ENCODE data around the gene SLC22A5.

The SLC22A5 gene

DNA sequence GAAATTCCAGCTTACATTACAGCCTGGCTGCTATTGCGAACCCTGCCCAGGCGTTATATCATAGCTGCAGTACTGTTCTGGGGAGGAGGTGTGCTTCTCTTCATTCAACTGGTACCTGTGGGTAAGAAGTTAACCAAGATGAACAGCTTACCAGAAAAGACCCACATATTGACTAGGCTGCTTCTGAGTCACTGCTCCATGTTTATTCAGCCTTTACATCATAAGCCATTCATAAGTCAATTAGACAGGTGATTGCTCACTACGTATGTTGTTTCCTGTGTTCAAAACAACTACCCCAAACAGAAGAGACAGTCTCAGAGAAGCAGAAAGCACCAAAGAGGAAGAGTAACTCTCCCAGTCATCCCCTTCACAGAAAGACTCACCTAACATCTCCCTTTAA lies 34.7 kb upstream of the SLC22A5 start:
- DNase-seq (ENCODE audit: extremely low read depth, low read depth) = no peak
- TF ChIP-seq, protein P1, sequence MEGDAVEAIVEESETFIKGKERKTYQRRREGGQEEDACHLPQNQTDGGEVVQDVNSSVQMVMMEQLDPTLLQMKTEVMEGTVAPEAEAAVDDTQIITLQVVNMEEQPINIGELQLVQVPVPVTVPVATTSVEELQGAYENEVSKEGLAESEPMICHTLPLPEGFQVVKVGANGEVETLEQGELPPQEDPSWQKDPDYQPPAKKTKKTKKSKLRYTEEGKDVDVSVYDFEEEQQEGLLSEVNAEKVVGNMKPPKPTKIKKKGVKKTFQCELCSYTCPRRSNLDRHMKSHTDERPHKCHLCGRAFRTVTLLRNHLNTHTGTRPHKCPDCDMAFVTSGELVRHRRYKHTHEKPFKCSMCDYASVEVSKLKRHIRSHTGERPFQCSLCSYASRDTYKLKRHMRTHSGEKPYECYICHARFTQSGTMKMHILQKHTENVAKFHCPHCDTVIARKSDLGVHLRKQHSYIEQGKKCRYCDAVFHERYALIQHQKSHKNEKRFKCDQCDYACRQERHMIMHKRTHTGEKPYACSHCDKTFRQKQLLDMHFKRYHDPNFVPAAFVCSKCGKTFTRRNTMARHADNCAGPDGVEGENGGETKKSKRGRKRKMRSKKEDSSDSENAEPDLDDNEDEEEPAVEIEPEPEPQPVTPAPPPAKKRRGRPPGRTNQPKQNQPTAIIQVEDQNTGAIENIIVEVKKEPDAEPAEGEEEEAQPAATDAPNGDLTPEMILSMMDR (IDR thresholded peaks at IDR 0.05; ENCODE audit: low read depth, low read length) = no peak

- no peak for DNase-seq (ENCODE audit: extremely low read depth, low read depth)
- TF ChIP-seq, protein P1 (IDR thresholded peaks at IDR 0.05; ENCODE audit: low read depth, low read length) = no peak
These were observed 34.1 kb upstream of the SLC22A5 start for GRCh38 chr5:132335402-132335801.

GRCh38 chr5:132339502-132339901 lies 30.0 kb upstream of the SLC22A5 start:
- TF ChIP-seq, protein P1 (IDR thresholded peaks at IDR 0.05; ENCODE audit: low read depth, low read length) = no peak
- DNase-seq (ENCODE audit: extremely low read depth, low read depth) = no peak

DNA sequence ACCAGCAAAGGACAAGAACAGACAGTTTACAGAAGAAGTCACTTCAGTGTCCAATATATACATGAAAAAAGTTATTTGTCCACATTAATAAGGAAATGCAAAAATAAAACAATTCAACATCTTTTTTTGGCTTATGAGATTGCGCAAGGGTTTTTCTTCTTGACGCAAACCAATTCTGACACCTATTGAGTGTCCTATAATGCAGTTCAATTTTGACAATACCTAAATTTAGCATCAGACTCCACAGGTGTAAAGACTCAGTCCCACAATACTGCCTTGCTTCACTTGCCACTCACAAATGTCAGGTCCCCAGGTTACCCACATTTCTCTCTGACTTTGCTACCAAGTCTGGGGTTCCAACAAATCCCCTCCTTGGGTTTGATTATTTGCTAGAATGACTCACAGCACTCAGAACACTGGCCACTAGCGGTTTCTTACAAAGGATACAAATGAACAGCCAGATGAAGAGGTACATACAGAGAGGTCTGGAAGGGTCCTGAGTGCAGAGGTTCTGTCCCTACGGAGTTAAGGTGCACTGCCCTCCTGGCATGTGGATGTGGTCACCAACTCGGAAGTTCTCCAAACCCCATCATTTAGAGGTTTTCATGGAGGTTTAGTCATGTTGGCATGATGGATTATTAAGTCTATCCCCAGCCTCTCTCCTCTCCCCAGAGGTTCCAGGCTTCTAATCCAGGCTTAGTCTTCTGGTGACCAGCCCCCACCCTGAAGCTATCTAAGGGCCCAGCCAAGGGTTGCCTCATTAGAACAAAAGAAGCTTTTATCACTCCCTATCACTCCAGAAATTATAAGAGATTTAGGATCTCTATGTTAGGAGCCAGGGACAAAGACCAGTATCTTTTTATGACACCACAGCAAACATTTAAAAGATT lies 27.0 kb upstream of the SLC22A5 start:
- no peak for DNase-seq (ENCODE audit: extremely low read depth, low read depth)
- TF ChIP-seq, protein P1 (IDR thresholded peaks at IDR 0.05; ENCODE audit: low read depth, low read length) = no peak

DNA sequence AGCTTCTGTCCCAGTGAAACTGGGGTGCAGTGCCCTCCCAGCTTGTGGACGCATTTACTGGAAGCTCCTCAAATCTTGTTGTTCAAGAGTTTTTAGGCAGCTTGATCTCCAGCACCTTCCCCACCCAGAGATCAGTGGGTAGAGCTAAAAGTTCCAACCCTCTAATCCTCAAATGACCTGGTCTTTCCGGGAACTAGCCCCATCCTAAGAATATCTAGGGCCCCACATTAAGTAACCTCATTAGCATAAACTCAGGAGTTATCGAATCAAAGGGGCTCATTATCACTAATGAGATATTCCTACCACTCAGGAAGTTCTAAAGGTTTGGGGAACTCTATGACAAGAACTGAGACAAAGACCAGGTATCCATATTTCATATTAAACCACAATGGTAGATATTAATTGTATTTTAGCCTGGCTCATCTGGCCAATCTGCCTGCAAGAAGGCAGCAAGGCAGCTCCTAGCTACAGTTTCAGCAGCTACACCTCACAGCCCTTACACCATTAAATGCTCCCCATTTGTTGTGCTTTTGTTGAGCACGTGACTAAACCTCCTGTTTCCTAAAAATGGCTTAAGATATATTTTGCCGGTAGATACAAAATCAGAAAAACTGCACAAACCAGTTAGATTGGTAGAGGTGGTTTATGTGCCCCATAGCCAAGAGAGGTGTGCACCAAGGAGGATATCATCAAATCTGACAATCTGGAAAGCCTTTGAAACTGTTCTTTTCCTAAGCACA lies 24.6 kb upstream of the SLC22A5 start:
- TF ChIP-seq, protein P1 (IDR thresholded peaks at IDR 0.05; ENCODE audit: low read depth, low read length) = no peak
- no peak for DNase-seq (ENCODE audit: extremely low read depth, low read depth)

- DNase-seq (ENCODE audit: extremely low read depth, low read depth) = no peak
- TF ChIP-seq, protein P1 (IDR thresholded peaks at IDR 0.05; ENCODE audit: low read depth, low read length) = no peak
These were observed 16.0 kb upstream of the SLC22A5 start for GRCh38 chr5:132353486-132353995.

Data from AG09319 (cell line).